ENCODE measurements around the gene PRDM11.

Gene PRDM11

DNA sequence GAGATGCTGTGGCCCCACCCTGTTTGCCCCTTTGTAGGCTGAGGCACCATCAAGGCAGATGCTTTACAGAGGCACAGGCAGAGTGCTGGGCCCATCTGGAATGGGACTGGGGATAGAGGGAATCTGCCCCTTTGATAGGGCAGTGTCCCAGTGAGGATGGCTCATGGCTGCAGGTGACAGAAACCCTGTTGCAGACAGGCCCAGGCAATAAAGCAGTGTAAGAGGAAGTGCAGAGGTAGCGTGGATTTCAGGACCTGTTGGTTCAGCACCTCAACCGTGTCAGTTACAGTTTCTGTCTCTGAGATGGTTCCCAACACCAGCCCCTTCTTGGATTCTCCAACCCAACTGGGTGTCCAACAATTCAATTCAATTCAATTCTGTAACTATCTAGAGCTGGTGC lies 25.1 kb downstream of the PRDM11 start:
- TF ChIP-seq EZH2 (IDR thresholded peaks at IDR 0.05) (no peak), FOXP2 (optimal IDR thresholded peaks at IDR 0.05; ENCODE audit: control extremely low read depth, extremely low read length, insufficient read depth) (no peak), POLR2AphosphoS5 (IDR thresholded peaks at IDR 0.05; ENCODE audit: borderline replicate concordance, low read depth, low read length) (no peak)
- H3K27ac ChIP-seq: no peak overlapping the region
- H3K4me3 ChIP-seq: no peak overlapping the region
- DNase-seq (ENCODE audit: low read depth, low spot score): no peak
- no peaks in the 10 kb centered on the region for H3K9me3 ChIP-seq (ENCODE audit: low read depth, low read length)
- no peaks in the 10 kb centered on the region for H3K36me3 ChIP-seq (ENCODE audit: insufficient read depth, low read length)
- no peak overlapping the region for H3K9ac ChIP-seq (ENCODE audit: insufficient read length)

DNA sequence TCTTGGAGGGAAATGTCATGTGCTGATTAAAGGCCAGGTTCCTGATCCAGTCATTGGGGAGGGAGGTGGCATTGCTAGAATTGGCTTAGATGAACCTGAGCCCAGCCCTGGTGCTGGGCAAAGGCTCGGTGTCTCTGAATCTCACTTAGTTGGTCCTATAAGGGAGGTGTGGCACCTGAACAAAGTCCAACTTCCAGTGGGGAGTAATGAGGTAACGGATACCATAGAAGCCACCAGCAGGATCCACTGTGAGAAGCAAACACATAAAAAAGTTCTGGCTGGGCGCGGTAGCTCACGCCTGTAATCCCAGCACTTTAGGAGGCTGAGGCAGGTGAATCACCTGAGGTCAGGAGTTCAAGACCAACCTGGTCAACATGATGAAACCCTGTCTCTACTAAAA lies 26.6 kb downstream of the PRDM11 start:
- H3K9me3 ChIP-seq (ENCODE audit: low read depth, low read length): no peaks in the 10 kb centered on the region
- no peak overlapping the region for H3K27ac ChIP-seq
- TF ChIP-seq EZH2 (IDR thresholded peaks at IDR 0.05) (no peak), POLR2AphosphoS5 (IDR thresholded peaks at IDR 0.05; ENCODE audit: borderline replicate concordance, low read depth, low read length) (no peak), FOXP2 (optimal IDR thresholded peaks at IDR 0.05; ENCODE audit: control extremely low read depth, extremely low read length, insufficient read depth) (no peak)
- no peak overlapping the region for H3K4me3 ChIP-seq
- no peak for DNase-seq (ENCODE audit: low read depth, low spot score)
- H3K36me3 ChIP-seq (ENCODE audit: insufficient read depth, low read length): no peaks in the 10 kb centered on the region
- H3K9ac ChIP-seq (ENCODE audit: insufficient read length): no peak overlapping the region

DNA sequence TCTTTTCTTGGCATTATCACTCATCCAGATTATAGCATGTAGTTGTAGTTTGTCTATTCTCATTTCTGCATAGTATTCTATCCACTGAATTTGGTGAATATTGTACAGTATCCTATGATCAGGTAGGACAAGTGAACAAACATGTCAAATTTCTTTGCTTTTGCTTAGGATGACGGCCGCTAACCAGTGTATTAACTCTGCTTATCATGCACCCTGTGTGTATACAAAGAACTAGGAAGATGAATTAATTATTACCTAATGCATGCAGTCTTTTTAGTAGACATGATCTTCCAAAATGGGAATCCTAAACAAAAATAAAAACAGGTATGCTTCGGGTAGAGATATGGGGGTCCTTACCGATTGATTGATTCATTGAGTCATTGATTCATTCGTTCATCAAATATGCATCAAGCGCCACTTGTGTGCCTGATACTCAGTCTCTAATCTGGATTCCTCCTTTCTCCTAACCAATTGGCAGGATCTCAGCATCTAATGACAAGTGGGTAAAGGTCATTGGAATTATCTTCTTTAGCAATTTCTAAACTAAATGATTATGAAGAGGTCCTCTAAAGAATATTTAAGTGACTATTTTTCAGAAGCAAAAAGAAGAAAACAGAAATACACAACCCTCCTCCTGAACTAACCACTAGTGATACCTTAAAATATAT lies 27.9 kb downstream of the PRDM11 start:
- Histone ChIP-seq H3K9ac (ENCODE audit: insufficient read length) (no peak overlapping the region), H3K9me3 (ENCODE audit: low read depth, low read length) (no peaks in the 10 kb centered on the region), H3K27ac (no peak overlapping the region), H3K4me3 (no peak overlapping the region), H3K36me3 (ENCODE audit: insufficient read depth, low read length) (no peaks in the 10 kb centered on the region)
- no peak for TF ChIP-seq FOXP2 (optimal IDR thresholded peaks at IDR 0.05; ENCODE audit: control extremely low read depth, extremely low read length, insufficient read depth)
- TF ChIP-seq POLR2AphosphoS5 (IDR thresholded peaks at IDR 0.05; ENCODE audit: borderline replicate concordance, low read depth, low read length): no peak
- TF ChIP-seq EZH2 (IDR thresholded peaks at IDR 0.05): no peak
- DNase-seq (ENCODE audit: low read depth, low spot score): no peak

DNA sequence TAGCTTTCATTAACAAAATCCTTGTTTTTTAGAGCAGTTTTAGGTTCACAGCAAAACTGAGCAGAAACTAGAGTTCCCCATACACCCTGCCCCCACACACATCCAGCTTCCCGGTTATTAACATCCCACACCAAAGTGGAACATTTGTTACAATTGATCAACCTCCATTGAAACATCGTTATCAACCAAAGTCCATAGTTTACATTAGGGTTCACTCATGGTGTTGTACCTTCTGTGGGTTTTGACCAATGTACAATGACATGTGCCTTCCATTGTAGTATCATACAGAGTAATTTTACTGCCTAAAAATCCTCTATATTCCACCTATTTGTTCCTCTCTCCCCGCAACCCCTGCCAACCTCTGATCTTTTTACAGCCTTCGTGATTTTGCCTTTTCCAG lies 28.5 kb downstream of the PRDM11 start:
- no peak for DNase-seq (ENCODE audit: low read depth, low spot score)
- Histone ChIP-seq H3K4me3 (no peak overlapping the region), H3K27ac (no peak overlapping the region), H3K36me3 (ENCODE audit: insufficient read depth, low read length) (no peaks in the 10 kb centered on the region), H3K9ac (ENCODE audit: insufficient read length) (no peak overlapping the region), H3K9me3 (ENCODE audit: low read depth, low read length) (no peaks in the 10 kb centered on the region)
- TF ChIP-seq FOXP2 (optimal IDR thresholded peaks at IDR 0.05; ENCODE audit: control extremely low read depth, extremely low read length, insufficient read depth) (no peak), EZH2 (IDR thresholded peaks at IDR 0.05) (no peak), POLR2AphosphoS5 (IDR thresholded peaks at IDR 0.05; ENCODE audit: borderline replicate concordance, low read depth, low read length) (no peak)

DNA sequence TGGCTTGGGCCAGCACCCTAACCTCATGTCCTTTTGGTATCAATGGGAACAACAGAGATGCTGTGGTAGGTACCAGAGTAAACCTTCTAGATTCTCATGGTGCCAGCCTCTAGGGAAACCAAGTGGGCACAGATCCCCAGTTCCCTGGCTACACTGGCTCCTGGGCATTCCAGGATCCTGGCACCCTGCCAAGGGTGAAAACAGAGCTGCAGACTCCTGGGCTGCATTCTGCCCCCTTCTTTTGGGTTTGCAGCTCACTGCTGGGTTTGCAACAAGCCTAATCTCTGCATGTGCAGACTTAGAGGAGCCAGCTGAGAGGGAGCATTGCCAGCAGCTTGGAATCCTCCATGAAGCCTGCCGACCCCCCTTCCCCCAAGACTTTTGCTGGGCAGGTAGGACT lies 30.6 kb downstream of the PRDM11 start:
- no peak for TF ChIP-seq POLR2AphosphoS5 (IDR thresholded peaks at IDR 0.05; ENCODE audit: borderline replicate concordance, low read depth, low read length)
- TF ChIP-seq FOXP2 (optimal IDR thresholded peaks at IDR 0.05; ENCODE audit: control extremely low read depth, extremely low read length, insufficient read depth): no peak
- no peak for TF ChIP-seq EZH2 (IDR thresholded peaks at IDR 0.05)
- H3K9ac ChIP-seq (ENCODE audit: insufficient read length): no peak overlapping the region
- H3K36me3 ChIP-seq (ENCODE audit: insufficient read depth, low read length): no peaks in the 10 kb centered on the region
- no peak overlapping the region for H3K4me3 ChIP-seq
- H3K9me3 ChIP-seq (ENCODE audit: low read depth, low read length): no peaks in the 10 kb centered on the region
- no peak overlapping the region for H3K27ac ChIP-seq
- no peak for DNase-seq (ENCODE audit: low read depth, low spot score)

DNA sequence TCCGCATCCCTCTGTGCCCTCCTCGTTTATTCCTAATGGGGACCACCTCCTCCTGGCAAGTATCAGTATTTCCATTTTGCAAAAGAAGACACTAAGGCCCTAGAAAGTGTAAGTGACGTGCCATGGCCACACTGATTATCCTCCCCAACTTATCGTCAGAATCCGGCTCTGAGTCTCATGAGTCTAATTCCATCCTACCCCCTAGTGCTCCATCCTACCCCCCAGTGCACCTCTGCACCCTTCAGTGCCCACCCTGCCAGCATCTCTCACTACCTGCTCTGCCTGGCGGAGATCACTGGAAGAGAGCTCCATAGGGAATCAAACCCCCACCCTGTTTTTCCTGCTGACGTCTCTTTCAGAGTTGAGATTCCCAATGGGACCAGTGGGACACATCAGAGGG lies 31.8 kb downstream of the PRDM11 start:
- Histone ChIP-seq H3K9me3 (ENCODE audit: low read depth, low read length) (no peaks in the 10 kb centered on the region), H3K27ac (no peak overlapping the region), H3K36me3 (ENCODE audit: insufficient read depth, low read length) (no peaks in the 10 kb centered on the region), H3K4me3 (no peak overlapping the region), H3K9ac (ENCODE audit: insufficient read length) (no peak overlapping the region)
- no peak for TF ChIP-seq POLR2AphosphoS5 (IDR thresholded peaks at IDR 0.05; ENCODE audit: borderline replicate concordance, low read depth, low read length)
- TF ChIP-seq EZH2 (IDR thresholded peaks at IDR 0.05): no peak
- no peak for TF ChIP-seq FOXP2 (optimal IDR thresholded peaks at IDR 0.05; ENCODE audit: control extremely low read depth, extremely low read length, insufficient read depth)
- DNase-seq (ENCODE audit: low read depth, low spot score): no peak

DNA sequence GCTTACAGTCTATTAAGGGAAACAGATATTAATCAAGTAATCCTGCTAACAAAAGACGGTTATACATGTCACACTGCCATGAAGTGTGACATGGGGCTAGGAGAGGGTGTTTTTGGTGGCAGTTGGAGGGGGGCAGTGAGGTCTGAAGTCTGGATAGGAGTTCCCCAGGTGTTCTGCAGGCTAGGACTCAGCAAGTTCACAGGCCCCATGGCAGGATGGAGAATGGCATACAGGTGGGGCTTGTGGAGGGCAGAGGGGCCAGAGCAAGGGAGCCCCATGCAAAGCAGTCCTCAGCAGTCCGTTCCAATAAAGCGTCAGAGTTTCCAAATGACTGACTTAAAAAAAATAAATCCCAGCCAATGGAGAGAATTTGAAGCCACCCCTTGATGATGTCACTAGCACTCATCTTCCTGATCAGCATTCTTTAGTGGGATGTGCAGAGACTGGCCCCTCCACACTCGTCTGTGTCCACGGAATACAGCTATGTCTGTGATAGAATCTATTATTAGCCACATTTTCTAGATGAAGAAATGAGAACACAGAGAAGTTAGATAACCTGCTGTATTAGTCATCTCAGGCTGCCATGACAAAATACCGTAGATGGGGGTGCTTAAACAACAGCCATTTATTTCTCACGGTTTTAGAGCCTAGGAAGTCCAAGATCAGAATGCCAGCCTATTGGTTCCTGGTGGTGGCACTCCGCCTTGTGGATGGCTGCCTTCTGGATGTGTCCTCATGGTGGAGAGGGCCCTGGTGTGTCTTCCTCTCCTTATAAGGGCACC lies 32.6 kb downstream of the PRDM11 start:
- no peak for DNase-seq (ENCODE audit: low read depth, low spot score)
- Histone ChIP-seq H3K27ac (no peak overlapping the region), H3K36me3 (ENCODE audit: insufficient read depth, low read length) (no peaks in the 10 kb centered on the region), H3K9me3 (ENCODE audit: low read depth, low read length) (no peaks in the 10 kb centered on the region), H3K9ac (ENCODE audit: insufficient read length) (no peak overlapping the region), H3K4me3 (no peak overlapping the region)
- TF ChIP-seq EZH2 (IDR thresholded peaks at IDR 0.05): no peak

DNA sequence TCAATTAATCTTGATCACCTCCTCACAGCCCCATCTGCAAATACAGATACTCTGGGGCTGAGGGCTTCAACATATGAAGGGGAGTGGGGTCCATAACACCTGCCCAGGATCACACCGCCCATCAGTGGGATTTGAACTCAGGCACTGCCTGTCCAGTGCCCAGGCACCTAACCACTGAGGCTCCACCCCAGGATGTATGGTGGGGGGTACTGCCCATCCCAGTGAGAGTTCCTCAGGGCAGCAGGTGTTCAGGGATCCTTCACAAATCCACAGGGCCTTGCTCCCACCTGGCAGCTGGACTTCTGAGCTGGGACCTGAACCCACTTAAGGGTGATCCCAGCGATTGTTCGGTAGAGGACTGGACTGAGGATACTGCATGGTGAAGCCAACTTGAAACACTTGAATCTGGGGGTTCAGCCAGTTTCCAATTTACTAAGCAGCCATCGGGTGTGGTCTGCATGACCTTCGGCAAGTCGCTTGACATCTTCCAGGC lies 33.3 kb downstream of the PRDM11 start:
- Histone ChIP-seq H3K27ac (no peak overlapping the region), H3K4me3 (no peak overlapping the region)
- no peak for DNase-seq (ENCODE audit: low read depth, low spot score)

More for the DNA sequence above, 33.3 kb downstream of the PRDM11 start:
- no peaks in the 10 kb centered on the region for H3K36me3 ChIP-seq (ENCODE audit: insufficient read depth, low read length)
- H3K9ac ChIP-seq (ENCODE audit: insufficient read length): no peak overlapping the region
- H3K9me3 ChIP-seq (ENCODE audit: low read depth, low read length): no peaks in the 10 kb centered on the region
- TF ChIP-seq EZH2 (IDR thresholded peaks at IDR 0.05) (no peak), POLR2AphosphoS5 (IDR thresholded peaks at IDR 0.05; ENCODE audit: borderline replicate concordance, low read depth, low read length) (no peak), FOXP2 (optimal IDR thresholded peaks at IDR 0.05; ENCODE audit: control extremely low read depth, extremely low read length, insufficient read depth) (no peak)

Data from SK-N-MC (cell line).